ENCODE results near the gene INPP5A.

The INPP5A gene

GRCh38 chr10:132574288-132574687 is 36.7 kb downstream of the INPP5A start:
- in situ Hi-C loops (cut with MboI; ENCODE audit: low pct_unique_long_range_greater_than_20kb, low sequenced_read_pairs, unreplicated experiment): no loop called here
- no peak for DNase-seq (ENCODE audit: low spot score)
- TF ChIP-seq CTCF (IDR thresholded peaks at IDR 0.05; ENCODE audit: extremely low read depth, insufficient read depth, missing control alignments): no peak

- in situ Hi-C loops (cut with MboI; ENCODE audit: low pct_unique_long_range_greater_than_20kb, low sequenced_read_pairs, unreplicated experiment): no loop called here
- TF ChIP-seq CTCF (IDR thresholded peaks at IDR 0.05; ENCODE audit: extremely low read depth, insufficient read depth, missing control alignments): no peak
- no peak for DNase-seq (ENCODE audit: low spot score)
These were observed 37.3 kb downstream of the INPP5A start for GRCh38 chr10:132574783-132575319.

- TF ChIP-seq CTCF (IDR thresholded peaks at IDR 0.05; ENCODE audit: extremely low read depth, insufficient read depth, missing control alignments): no peak
- in situ Hi-C loops (cut with MboI; ENCODE audit: low pct_unique_long_range_greater_than_20kb, low sequenced_read_pairs, unreplicated experiment): no loop called here
- DNase-seq (ENCODE audit: low spot score): peak; percentile 68
These were observed 38.0 kb downstream of the INPP5A start for GRCh38 chr10:132575320-132576201.

- in situ Hi-C loops (cut with MboI; ENCODE audit: low pct_unique_long_range_greater_than_20kb, low sequenced_read_pairs, unreplicated experiment): no loop called here
- no peak for TF ChIP-seq CTCF (IDR thresholded peaks at IDR 0.05; ENCODE audit: extremely low read depth, insufficient read depth, missing control alignments)
- no peak for DNase-seq (ENCODE audit: low spot score)
These were observed 39.2 kb downstream of the INPP5A start for GRCh38 chr10:132576671-132577349.

- DNase-seq (ENCODE audit: low spot score): no peak
- in situ Hi-C loops (cut with MboI; ENCODE audit: low pct_unique_long_range_greater_than_20kb, low sequenced_read_pairs, unreplicated experiment): no loop called here
- TF ChIP-seq CTCF (IDR thresholded peaks at IDR 0.05; ENCODE audit: extremely low read depth, insufficient read depth, missing control alignments): peak; percentile 8
These were observed 39.9 kb downstream of the INPP5A start for GRCh38 chr10:132577350-132578003.

- in situ Hi-C loops (cut with MboI; ENCODE audit: low pct_unique_long_range_greater_than_20kb, low sequenced_read_pairs, unreplicated experiment): no loop called here
- TF ChIP-seq CTCF (IDR thresholded peaks at IDR 0.05; ENCODE audit: extremely low read depth, insufficient read depth, missing control alignments): no peak
- DNase-seq (ENCODE audit: low spot score): no peak
These were observed 40.8 kb downstream of the INPP5A start for GRCh38 chr10:132578287-132578951.

All from GM13977 (cell line).